Measurements from ENCODE around the gene EVI5.

Gene EVI5

GRCh38 chr1:92519043-92519442 lies 265.9 kb downstream of the EVI5 start:
- DNase-seq (ENCODE audit: low read depth, low spot score): no peak

GRCh38 chr1:92516574-92516973 lies 268.3 kb downstream of the EVI5 start:
- DNase-seq (ENCODE audit: low read depth, low spot score): no peak

- DNase-seq (ENCODE audit: low read depth, low spot score): no peak
Measured at GRCh38 chr1:92515796-92516201, 269.1 kb downstream of the EVI5 start.

DNA sequence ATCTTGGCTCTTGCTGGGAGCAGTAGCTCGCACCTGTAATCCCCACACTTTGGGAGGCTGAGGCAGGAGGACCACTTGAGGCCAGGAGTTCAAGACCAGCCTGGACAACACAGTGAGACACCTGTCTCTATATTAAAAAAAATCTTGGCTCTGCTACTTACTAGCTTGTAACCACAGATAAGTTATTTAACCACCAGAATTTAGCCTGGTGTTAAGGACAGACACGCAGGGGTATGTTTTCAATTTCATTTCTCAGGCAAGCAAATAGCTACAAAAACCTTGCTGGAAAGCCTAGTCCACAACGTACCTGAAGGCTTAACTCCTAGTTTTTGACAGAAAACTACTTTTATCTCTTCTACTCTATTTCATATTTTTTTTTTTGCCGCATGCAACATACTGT lies 273.4 kb downstream of the EVI5 start:
- DNase-seq (ENCODE audit: low read depth, low spot score): no peak

DNA sequence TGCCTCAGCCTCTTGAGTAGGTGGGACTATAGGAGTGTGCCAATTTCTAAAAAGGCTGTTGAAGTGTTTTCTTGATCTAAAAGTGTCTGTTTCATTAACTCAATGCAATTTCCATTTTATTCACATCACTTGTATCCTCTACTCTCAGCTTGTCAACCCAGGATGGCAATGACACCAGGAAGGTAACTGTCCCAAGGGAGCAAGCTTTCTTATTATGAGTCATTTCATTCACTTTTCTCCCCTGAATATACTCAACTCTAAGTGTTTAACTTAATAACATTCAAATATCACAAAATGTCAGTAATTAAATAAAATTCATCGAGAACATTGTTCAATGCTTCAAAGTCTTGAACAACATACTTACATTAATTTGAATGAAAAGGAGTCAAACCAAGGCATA lies 275.3 kb downstream of the EVI5 start:
- DNase-seq (ENCODE audit: low read depth, low spot score): no peak

GRCh38 chr1:92505015-92505692 lies 279.8 kb downstream of the EVI5 start:
- no peak for DNase-seq (ENCODE audit: low read depth, low spot score)

DNA sequence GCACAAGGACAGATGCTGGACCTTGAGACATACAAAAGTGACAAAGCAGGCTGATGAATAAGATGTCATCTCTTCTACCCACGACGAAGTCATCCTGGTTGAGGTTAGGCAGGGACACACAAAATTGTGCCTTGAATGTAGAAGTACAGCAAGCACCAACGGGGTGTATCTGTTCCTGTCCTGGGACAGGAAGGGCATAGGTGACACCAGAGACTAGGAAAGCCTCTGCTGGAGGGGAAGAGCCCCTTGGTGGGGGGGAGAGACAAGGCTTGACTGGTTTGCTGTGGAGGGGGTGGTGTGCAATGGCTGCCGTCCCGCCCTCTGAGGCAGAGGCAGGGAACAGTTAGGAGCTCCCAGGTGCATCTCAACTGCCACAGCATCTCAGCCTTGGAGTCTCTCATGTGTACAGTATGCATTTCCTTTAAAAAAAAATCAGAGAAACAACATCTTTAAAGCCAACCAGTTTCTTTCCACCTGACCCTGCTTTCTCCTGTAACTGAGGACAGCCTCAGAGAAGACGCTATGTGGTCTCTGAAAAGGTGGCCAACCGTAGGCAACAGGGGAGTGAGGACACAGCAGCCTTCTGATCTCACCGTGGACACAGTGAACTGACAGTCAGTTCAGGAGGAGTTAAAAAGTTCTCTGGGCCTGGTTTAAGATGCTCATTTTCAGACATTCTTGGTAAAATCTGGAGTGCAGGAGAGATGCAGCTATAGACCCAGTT lies 280.5 kb downstream of the EVI5 start:
- no peak for DNase-seq (ENCODE audit: low read depth, low spot score)

GRCh38 chr1:92503926-92504285 lies 281.0 kb downstream of the EVI5 start:
- no peak for DNase-seq (ENCODE audit: low read depth, low spot score)

- DNase-seq (ENCODE audit: low read depth, low spot score): no peak
Measured at GRCh38 chr1:92503043-92503925, 281.6 kb downstream of the EVI5 start.

- DNase-seq (ENCODE audit: low read depth, low spot score): no peak
Measured at GRCh38 chr1:92502247-92502646, 282.7 kb downstream of the EVI5 start.

DNA sequence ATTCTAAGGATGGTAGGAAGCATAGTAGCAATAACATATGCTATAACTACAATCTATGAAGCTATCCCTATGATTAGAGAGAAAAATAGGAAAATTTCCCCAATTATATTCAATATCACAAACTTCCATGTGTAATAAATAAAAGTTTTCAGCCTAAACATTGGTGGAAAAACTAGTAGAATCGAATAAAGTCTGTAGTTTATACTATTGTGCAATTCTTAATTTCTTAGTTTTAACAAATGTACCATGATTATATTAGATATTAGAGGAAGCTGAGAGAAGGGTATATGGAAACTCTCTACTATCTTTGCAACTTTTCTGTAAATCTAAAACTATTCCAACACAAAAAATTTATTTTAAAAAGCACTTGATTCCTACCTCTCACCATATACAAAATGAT lies 284.4 kb downstream of the EVI5 start:
- DNase-seq (ENCODE audit: low read depth, low spot score): no peak

- DNase-seq (ENCODE audit: low read depth, low spot score): no peak
Measured at GRCh38 chr1:92495392-92496063, 289.4 kb downstream of the EVI5 start.

- DNase-seq (ENCODE audit: low read depth, low spot score): no peak
Measured at GRCh38 chr1:92494485-92495141, 290.3 kb downstream of the EVI5 start.

GRCh38 chr1:92493139-92493538 lies 291.8 kb downstream of the EVI5 start:
- no peak for DNase-seq (ENCODE audit: low read depth, low spot score)

DNA sequence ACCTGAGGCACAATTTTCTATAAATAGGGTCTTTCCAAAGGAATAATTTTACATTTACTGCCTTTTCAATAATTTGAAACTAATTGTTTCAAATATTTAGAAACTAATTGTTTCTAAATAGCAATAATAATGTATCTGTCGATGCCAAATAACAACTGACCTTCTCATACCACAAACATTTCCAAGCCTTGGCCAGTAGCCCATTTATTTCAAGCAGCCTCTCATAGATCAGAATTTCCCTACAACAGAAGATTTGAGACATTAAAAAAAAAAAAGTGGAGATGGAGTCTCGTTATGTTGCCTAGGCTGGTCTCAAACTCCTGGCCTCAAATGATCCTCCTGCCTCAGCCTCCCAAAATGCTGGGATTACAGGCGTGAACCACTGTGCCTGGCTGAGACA lies 296.1 kb downstream of the EVI5 start:
- DNase-seq (ENCODE audit: low read depth, low spot score): no peak

- no peak for DNase-seq (ENCODE audit: low read depth, low spot score)
Measured at GRCh38 chr1:92488416-92488815, 296.5 kb downstream of the EVI5 start.

DNA sequence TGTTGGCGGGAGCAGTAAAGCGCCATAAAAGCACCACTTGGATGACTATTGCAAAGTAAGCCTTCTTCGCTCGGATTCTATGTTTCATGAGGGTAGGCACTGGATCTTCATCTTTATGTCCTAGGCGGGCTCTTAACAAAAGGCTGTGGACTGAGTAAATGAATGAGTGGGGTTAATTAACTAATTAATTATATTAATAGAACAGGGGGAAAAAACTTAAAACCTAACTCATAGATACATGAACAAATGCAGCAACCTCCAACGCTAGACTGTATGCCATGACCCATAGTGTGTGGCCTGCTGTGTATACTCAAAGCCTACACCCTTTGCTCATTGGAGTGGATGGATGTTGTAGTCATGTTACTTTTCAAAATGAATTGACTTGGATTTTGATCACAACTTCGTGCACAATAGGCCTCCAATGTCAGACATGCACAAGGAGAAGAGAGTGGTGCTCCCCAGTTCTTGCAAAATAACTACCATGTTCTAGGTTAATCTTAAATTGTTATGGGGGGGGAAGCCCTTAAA lies 297.8 kb downstream of the EVI5 start:
- DNase-seq (ENCODE audit: low read depth, low spot score): no peak

- no peak for DNase-seq (ENCODE audit: low read depth, low spot score)
Measured at GRCh38 chr1:92486251-92487077, 298.4 kb downstream of the EVI5 start, which contains the start of gene GFI1. GFI1 (minus strand) TSS chr1:92486925; CDS start chr1:92483487, 3,438 bp downstream.

- no peak for DNase-seq (ENCODE audit: low read depth, low spot score)
Measured at GRCh38 chr1:92485381-92486250, 299.3 kb downstream of the EVI5 start.

All from brain pericyte (primary cell).